SK-N-SH (cell line): ENCODE measurements around the gene DIPK1C. TPM values are rescaled to one million over a fixed set of nuclear protein-coding genes. Genes with fewer than 3 reads are reported as not detected.
A peak's percentile ranks its signal among the peaks of the same experiment; 100 is the strongest.

Source experiments
- CTCF ChIA-PET: fragments of 300-600, 350-600 bp; formaldehyde crosslinking; extraction: SDS; loops from one replicate; lab custom pipeline; 2021; lab: Yijun Ruan, JAX
- POLR2A ChIA-PET: fragments of 350-600 bp; sonication (Branson Sonifier 250); formaldehyde crosslinking; extraction: SDS; loops from one replicate; lab custom pipeline; 2020; ENCODE audit warnings: antibody characterized with exemption, inconsistent platforms; lab: Yijun Ruan, JAX
- DNase-seq: peaks from one replicate; pipeline ENCODE4 v3.0.0; 2012
- H2AFZ ChIP-seq: fragments of 200-600 bp; sonication (generic); 2 replicates; pipeline ENCODE4 v1.8.1; 2016; ENCODE audit warnings: antibody characterized with exemption, mild to moderate bottlenecking, low read depth
- H3F3A ChIP-seq: fragments of 200-600 bp; sonication (generic); replicated peaks from 2 replicates; pipeline ENCODE3; 2016; ENCODE audit warnings: antibody characterized with exemption, mild to moderate bottlenecking; ENCODE audit not compliant: insufficient read depth
- H3K27ac ChIP-seq, 2 experiments: fragments of 200-500 bp in 1 of 2; fragments of 200-600 bp in 1 of 2; sonication (Bioruptor generic) in 1 of 2; sonication (generic), shearing (Covaris generic) in 1 of 2; 2 replicates each; pipeline versions ENCODE4 v1.5.1 to v1.6.1; 2014 to 2016; ENCODE audit warnings: low read depth in 2 of 2, inconsistent platforms in 1 of 2, low read length in 1 of 2, mild to moderate bottlenecking in 1 of 2, mixed read lengths in 1 of 2
- H3K27me3 ChIP-seq: fragments of 200-600 bp; sonication (generic), shearing (Covaris generic); 2 replicates; pipeline ENCODE4 v1.6.1; 2016; ENCODE audit warnings: mixed run types; ENCODE audit not compliant: insufficient read depth
- H3K36me3 ChIP-seq, 2 experiments: fragments of 200-500 bp in 1 of 2; fragments of 200-600 bp in 1 of 2; sonication (Bioruptor generic) in 1 of 2; sonication (generic) in 1 of 2; replicated peaks in 1 of 2; 2 replicates each; pipeline versions ENCODE3 to v1.5.1; 2014 to 2016; ENCODE audit warnings: low read length in 1 of 2, mild to moderate bottlenecking in 1 of 2; ENCODE audit not compliant: insufficient read depth in 2 of 2, control insufficient read depth in 1 of 2
- H3K4me1 ChIP-seq, 2 experiments: fragments of 200-500 bp in 1 of 2; fragments of 200-600 bp in 1 of 2; sonication (Bioruptor generic) in 1 of 2; sonication (generic), shearing (Covaris generic) in 1 of 2; 2 replicates each; pipeline versions ENCODE4 v1.5.1 to v1.6.1; 2014 to 2016; ENCODE audit warnings: low read depth in 1 of 2, low read length in 1 of 2, mixed run types in 1 of 2; ENCODE audit not compliant: insufficient read depth in 2 of 2, control insufficient read depth in 1 of 2
- H3K4me2 ChIP-seq: fragments of 200-600 bp; sonication (generic), shearing (Covaris generic); 2 replicates; pipeline ENCODE4 v1.6.1; 2017; ENCODE audit warnings: mixed run types
- H3K4me3 ChIP-seq, 2 experiments: fragments of 200-500 bp in 1 of 2; fragments of 200-600 bp in 1 of 2; sonication (Bioruptor generic) in 1 of 2; sonication (generic), shearing (Covaris generic) in 1 of 2; 2 replicates each; pipeline versions ENCODE4 v1.5.1 to v1.8.1; 2014 to 2016; ENCODE audit warnings: low read depth in 2 of 2, inconsistent platforms in 1 of 2, low read length in 1 of 2, mild to moderate bottlenecking in 1 of 2, mixed read lengths in 1 of 2, moderate library complexity in 1 of 2
- H3K79me2 ChIP-seq: fragments of 200-600 bp; sonication (generic); 2 replicates; pipeline ENCODE4 v1.8.1; 2017; ENCODE audit warnings: mild to moderate bottlenecking; ENCODE audit not compliant: insufficient read depth
- H3K9ac ChIP-seq: fragments of 200-600 bp; sonication (generic); 2 replicates; pipeline ENCODE4 v1.6.1; 2017; ENCODE audit warnings: mixed run types
- H3K9me2 ChIP-seq: fragments of 200-600 bp; sonication (generic); 2 replicates; pipeline ENCODE4 v1.6.1; 2017; ENCODE audit warnings: mixed run types
- H3K9me3 ChIP-seq: fragments of 200-600 bp; sonication (generic); 2 replicates; pipeline ENCODE4 v1.6.1; 2017; ENCODE audit warnings: mixed run types, mild to moderate bottlenecking, moderate library complexity
- H4K20me1 ChIP-seq: fragments of 200-600 bp; sonication (generic); 2 replicates; pipeline ENCODE4 v1.6.1; 2017; ENCODE audit warnings: mild to moderate bottlenecking, mixed run types; ENCODE audit not compliant: insufficient read depth
- CTCF ChIP-seq: fragments of 200-600 bp; sonication (generic); IDR thresholded peaks from 2 replicates; pipeline ENCODE4 v1.6.1; 2017; ENCODE audit warnings: antibody characterized with exemption, mild to moderate bottlenecking, moderate library complexity
- ELF1 ChIP-seq: IDR thresholded peaks from 2 replicates; pipeline ENCODE4 v1.4.0; 2012
- EP300 ChIP-seq, 2 experiments: IDR thresholded peaks; 2 replicates each; pipeline versions ENCODE4 v1.4.0 to v1.6.1; 2012; ENCODE audit warnings: borderline replicate concordance in 1 of 2, low read depth in 1 of 2, low read length in 1 of 2
- EZH2phosphoT487 ChIP-seq: fragments of 200-600 bp; sonication (generic); IDR thresholded peaks from 2 replicates; pipeline ENCODE4 v1.6.1; 2017; ENCODE audit warnings: low read depth, mixed run types, mild to moderate bottlenecking, antibody characterized with exemption, moderate library complexity, borderline replicate concordance
- FOSL2 ChIP-seq: IDR thresholded peaks from 2 replicates; pipeline ENCODE4 v1.4.0; 2012; ENCODE audit warnings: low read depth, mild to moderate bottlenecking, moderate library complexity, borderline replicate concordance
- IRF3 ChIP-seq: fragments of 150-350 bp; IDR thresholded peaks from 2 replicates; pipeline ENCODE4 v1.6.1; 2016; ENCODE audit warnings: mild to moderate bottlenecking, low read depth, low read length
- MEF2A ChIP-seq: IDR thresholded peaks from 2 replicates; pipeline ENCODE4 v1.4.0; 2012; ENCODE audit warnings: low read depth, borderline replicate concordance
- MXI1 ChIP-seq: IDR thresholded peaks from 2 replicates; pipeline ENCODE4 v1.6.1; 2012; ENCODE audit warnings: mild to moderate bottlenecking, low read depth, low read length, improper control_type of control experiment
- NFIC ChIP-seq: IDR thresholded peaks from 2 replicates; pipeline ENCODE4 v1.4.0; 2012; ENCODE audit warnings: borderline replicate concordance
- POLR2AphosphoS5 ChIP-seq: IDR thresholded peaks from 2 replicates; pipeline ENCODE4 v1.6.1; 2012; ENCODE audit warnings: low read depth, low read length
- RCOR1 ChIP-seq: fragments of 150-350 bp; IDR thresholded peaks from 2 replicates; pipeline ENCODE4 v1.6.1; 2017; ENCODE audit warnings: antibody characterized with exemption, low read length
- RFX5 ChIP-seq: IDR thresholded peaks from 2 replicates; pipeline ENCODE4 v1.6.1; 2012; ENCODE audit warnings: mild to moderate bottlenecking, improper control_type of control experiment, low read length
- RXRA ChIP-seq: IDR thresholded peaks from 2 replicates; pipeline ENCODE4 v1.4.0; 2012; ENCODE audit warnings: low read depth, mild to moderate bottlenecking, borderline replicate concordance
- SMC3 ChIP-seq: IDR thresholded peaks from 2 replicates; pipeline ENCODE4 v1.6.1; 2012; ENCODE audit warnings: low read depth, low read length, improper control_type of control experiment
- TCF12 ChIP-seq: IDR thresholded peaks from 2 replicates; pipeline ENCODE4 v1.4.0; 2012
- USF2 ChIP-seq: fragments of 150-350 bp; IDR thresholded peaks from 2 replicates; pipeline ENCODE4 v1.6.1; 2017; ENCODE audit warnings: antibody characterized with exemption, low read length, low read depth, borderline replicate concordance
- YY1 ChIP-seq: IDR thresholded peaks from 2 replicates; pipeline ENCODE4 v1.4.0; 2012; ENCODE audit warnings: low read depth, mild to moderate bottlenecking
- ZBTB33 ChIP-seq: IDR thresholded peaks from 2 replicates; pipeline ENCODE4 v1.4.0; 2012; ENCODE audit warnings: low read depth, borderline replicate concordance
- WGBS: methylation state at CpG from one replicate; pipeline ENCODE4 v1.1.6; 2017; ENCODE audit warnings: low lambda C conversion rate; 5-methylcytosine and 5-hydroxymethylcytosine counted together
- polyA plus RNA-seq, 3 experiments: library from polyadenylated mRNA; depleted of rRNA; stranded (reverse); fragments of >200 nt; gene quantifications; 2 replicates each; pipeline ENCODE4 v1.2.3, GENCODE V29; 2012

The DIPK1C gene
- polyA plus RNA-seq, 1 of the 3 experiments (the other 2 are of a cell fraction), result not detected

- TF ChIP-seq RXRA (no peak), ELF1 (no peak), RCOR1 (no peak), EP300 (IDR thresholded peaks at IDR 0.05; ENCODE audit: borderline replicate concordance in 1 of 2, low read depth in 1 of 2, low read length in 1 of 2) (no peak), MXI1 (no peak), TCF12 (no peak), IRF3 (no peak), RFX5 (no peak)
- no peaks in the 10 kb centered on the region for H3K9me2 ChIP-seq
- POLR2A ChIA-PET, result no interaction called here
- WGBS, result 5% methylated on average over 7 of the region's 7 CpGs
- H3K9ac ChIP-seq, result no peak overlapping the region
- H3K4me1 ChIP-seq, result no peaks in the 10 kb centered on the region; a peak in 1 of 4 replicates
- no peaks in the 10 kb centered on the region for H3K36me3 ChIP-seq
- no peaks in the 10 kb centered on the region for H3F3A ChIP-seq
- H3K27me3 ChIP-seq, result peaks cover 55% of the 10 kb centered on the region
- no peaks in the 10 kb centered on the region for H4K20me1 ChIP-seq
- H3K27ac ChIP-seq, result no peak overlapping the region
- H3K4me3 ChIP-seq, result no peak overlapping the region
- 0 out of 2 replicates have a peak overlapping the region, but pooled peaks have one; percentile 14 for H3K4me2 ChIP-seq
- no peak overlapping the region for H2AFZ ChIP-seq
- no peaks in the 10 kb centered on the region for H3K79me2 ChIP-seq
- CTCF ChIA-PET, result interaction anchor here (0.9 to 1.8 kb wide), 2 partner anchors 62 to 148 kb away, joined by 4 read pairs; no protein-coding TSS in a partner anchor
- DNase-seq, result no peak
- no peaks in the 10 kb centered on the region for H3K9me3 ChIP-seq
Measured at GRCh38 chr18:74489676-74490075, 32.6 kb upstream of the DIPK1C start.

GRCh38 chr18:74488864-74489263 is 31.8 kb upstream of the DIPK1C start:
- H3F3A ChIP-seq, result no peaks in the 10 kb centered on the region
- no peak overlapping the region for H3K27ac ChIP-seq
- no peak overlapping the region for H3K9ac ChIP-seq
- peaks cover 57% of the 10 kb centered on the region for H3K27me3 ChIP-seq
- H3K9me3 ChIP-seq, result no peaks in the 10 kb centered on the region
- no peak overlapping the region for H2AFZ ChIP-seq
- ChIA-PET CTCF (interaction anchor here (0.9 kb wide), 1 partner anchor 147 kb away, joined by 4 read pairs; no protein-coding TSS in a partner anchor), POLR2A (no interaction called here)
- H3K4me1 ChIP-seq, result no peaks in the 10 kb centered on the region; a peak in 1 of 4 replicates
- H3K4me2 ChIP-seq, result no peak overlapping the region
- TF ChIP-seq YY1, result no peak
- TF ChIP-seq NFIC, result no peak
- TF ChIP-seq SMC3, result no peak
- no peaks in the 10 kb centered on the region for H3K79me2 ChIP-seq
- no peaks in the 10 kb centered on the region for H4K20me1 ChIP-seq
- no peak overlapping the region for H3K4me3 ChIP-seq
- WGBS, result 43% methylated on average over 8 of the region's 8 CpGs
- DNase-seq, result no peak
- no peaks in the 10 kb centered on the region for H3K36me3 ChIP-seq
- H3K9me2 ChIP-seq, result no peaks in the 10 kb centered on the region

- H3K36me3 ChIP-seq, result no peaks in the 10 kb centered on the region
- DNase-seq, result no peak
- H3F3A ChIP-seq, result no peaks in the 10 kb centered on the region
- H4K20me1 ChIP-seq, result no peaks in the 10 kb centered on the region
- peaks cover 56% of the 10 kb centered on the region for H3K27me3 ChIP-seq
- no peaks in the 10 kb centered on the region; a peak in 1 of 4 replicates for H3K4me1 ChIP-seq
- no peak overlapping the region for H3K27ac ChIP-seq
- POLR2A ChIA-PET, result no interaction called here
- no peaks in the 10 kb centered on the region for H3K79me2 ChIP-seq
- H3K9ac ChIP-seq, result no peak overlapping the region
- H2AFZ ChIP-seq, result no peak overlapping the region
- no peak overlapping the region for H3K4me3 ChIP-seq
- 69% methylated on average over 8 of the region's 8 CpGs for WGBS
- CTCF ChIA-PET, result no interaction called here
- H3K9me3 ChIP-seq, result no peaks in the 10 kb centered on the region
- H3K9me2 ChIP-seq, result no peaks in the 10 kb centered on the region
- no peak overlapping the region for H3K4me2 ChIP-seq
- TF ChIP-seq EZH2phosphoT487, result no peak
- no peak for TF ChIP-seq SMC3
- TF ChIP-seq POLR2AphosphoS5, result no peak
- no peak for TF ChIP-seq MEF2A
- TF ChIP-seq FOSL2, result no peak
- TF ChIP-seq USF2, result no peak
- no peak for TF ChIP-seq RFX5
- no peak for TF ChIP-seq ZBTB33
- no peak for TF ChIP-seq CTCF
- TF ChIP-seq YY1, result no peak
Measured at GRCh38 chr18:74488354-74488753, 31.2 kb upstream of the DIPK1C start.
